CD4-positive, alpha-beta memory T cell (primary cell): Measurements from ENCODE around the gene PARP3. TPM values are rescaled to one million over a fixed set of nuclear protein-coding genes. Genes with fewer than 3 reads are reported as not detected.

ENCODE experiments used
- CTCF ChIA-PET: fragments of 350-600 bp; sonication (Branson Sonifier 250); formaldehyde crosslinking; loops from one replicate; lab custom pipeline; 2021; ENCODE audit warnings: inconsistent platforms; ENCODE audit not compliant: partially characterized antibody; lab: Charles Lee
- POLR2A ChIA-PET: fragments of 350-600 bp; sonication (Branson Sonifier 250); formaldehyde crosslinking; loops from one replicate; lab custom pipeline; 2021; ENCODE audit not compliant: partially characterized antibody; lab: Charles Lee
- DNase-seq, 5 donors: peaks; one replicate each; pipeline versions ENCODE4 v3.0.0 to v3.0.0-alpha.2; 2020 to 2022; ENCODE audit warnings: mixed read lengths in 1 of 5
- H3K27ac ChIP-seq: one replicate; pipeline ENCODE4 v1.7.0; 2013; ENCODE audit warnings: low read depth, low read length
- H3K27me3 ChIP-seq: 2 replicates; pipeline ENCODE4 v1.7.0; 2013; ENCODE audit warnings: mild to moderate bottlenecking, low read length, moderate library complexity; ENCODE audit not compliant: insufficient read depth
- H3K36me3 ChIP-seq: 2 replicates; pipeline ENCODE4 v1.7.0; 2013; ENCODE audit warnings: mild to moderate bottlenecking, low read length, moderate library complexity; ENCODE audit not compliant: insufficient read depth
- H3K4me1 ChIP-seq: 2 replicates; pipeline ENCODE4 v1.7.0; 2013; ENCODE audit warnings: mild to moderate bottlenecking, low read length, moderate library complexity; ENCODE audit not compliant: insufficient read depth
- H3K4me3 ChIP-seq, 2 donors: one replicate each; pipeline ENCODE4 v1.7.0; 2013; ENCODE audit warnings: low read length in 2 of 2, mild to moderate bottlenecking in 1 of 2
- H3K9me3 ChIP-seq, 2 donors: one replicate each; pipeline ENCODE4 v1.7.0; 2013; ENCODE audit warnings: low read length in 2 of 2, control low read depth in 1 of 2; ENCODE audit not compliant: control insufficient read depth in 1 of 2
- H3K27ac Mint-ChIP-seq, 7 donors: one replicate each; pipeline ENCODE4 v1.8.0; 2020 to 2021; ENCODE audit warnings: mixed read lengths in 7 of 7, mild to moderate bottlenecking in 6 of 7, inconsistent platforms in 3 of 7, moderate library complexity in 3 of 7
- H3K27me3 Mint-ChIP-seq, 2 donors: one replicate each; pipeline ENCODE4 v1.8.0; 2020 to 2021; ENCODE audit warnings: mixed read lengths in 2 of 2
- H3K36me3 Mint-ChIP-seq, 2 donors: one replicate each; pipeline ENCODE4 v1.8.0; 2020 to 2021; ENCODE audit warnings: mixed read lengths in 2 of 2, inconsistent platforms in 1 of 2, mild to moderate bottlenecking in 1 of 2
- H3K4me1 Mint-ChIP-seq, 4 donors: one replicate each; pipeline ENCODE4 v1.8.0; 2020 to 2021; ENCODE audit warnings: mixed read lengths in 4 of 4, mild to moderate bottlenecking in 1 of 4
- H3K4me3 Mint-ChIP-seq, 8 donors: one replicate each; pipeline ENCODE4 v1.8.0; 2020 to 2021; ENCODE audit warnings: mixed read lengths in 8 of 8, mild to moderate bottlenecking in 7 of 8, moderate library complexity in 6 of 8, inconsistent platforms in 3 of 8
- H3K9me3 Mint-ChIP-seq, 8 donors: one replicate each; pipeline ENCODE4 v1.8.0; 2020 to 2021; ENCODE audit warnings: mixed read lengths in 8 of 8, mild to moderate bottlenecking in 5 of 8, inconsistent platforms in 3 of 8, moderate library complexity in 1 of 8
- intact Hi-C: fragments of 100-400 bp; cut with micrococcal nuclease; formaldehyde crosslinking; loops from one replicate; pipeline ENCODE4 v1.15.1; 2023
- polyA plus RNA-seq, 2 donors: library from polyadenylated mRNA; unstranded; fragments of 300-500 nt; fragmentation: Illumina TruSeq; gene quantifications; one replicate each; pipeline ENCODE4 v1.2.3, GENCODE V29; 2021
- total RNA-seq, 2 experiments: library from RNA; stranded (reverse); gene quantifications; one replicate each; pipeline ENCODE4 v1.2.3, GENCODE V29; 2021

PARP3 gene
- total and polyA plus RNA-seq, 4 experiments from 2014 or later = 2.9 to 10.5 (median 6.9) TPM

DNA sequence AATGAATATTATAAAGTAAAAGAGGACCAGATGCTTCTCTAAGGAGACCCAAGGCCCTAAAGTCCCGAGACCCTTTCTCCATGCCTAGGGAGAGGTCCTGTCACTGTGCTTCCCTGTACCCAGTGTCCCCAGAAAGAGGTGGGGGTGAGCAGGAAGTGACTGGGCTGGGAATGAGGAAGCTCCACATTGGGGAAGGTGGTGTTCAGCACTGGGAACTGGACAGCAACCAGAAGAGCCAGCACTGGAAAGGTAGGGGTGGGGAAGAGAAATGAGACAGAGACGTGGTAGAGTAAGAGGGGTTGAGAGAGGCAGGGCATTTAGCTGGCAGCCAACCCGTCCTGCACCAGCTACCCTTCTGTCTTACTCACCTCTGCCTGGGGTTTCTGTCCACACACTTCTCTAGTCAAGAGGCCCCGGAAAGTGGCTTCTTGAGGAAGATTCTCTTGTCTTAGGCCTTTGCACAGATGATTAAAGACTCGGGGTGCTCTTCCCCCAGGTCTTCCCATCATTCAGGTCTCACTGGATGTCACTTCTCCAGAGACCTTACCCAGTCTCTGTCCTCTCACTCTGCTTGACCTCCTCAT is 12.7 kb upstream of the PARP3 start:
- Histone ChIP-seq H3K9me3 (no peaks in the 10 kb centered on the region), H3K27me3 (no peaks in the 10 kb centered on the region), H3K36me3 (peaks cover 13% of the 10 kb centered on the region), H3K4me1 (no peaks in the 10 kb centered on the region), H3K4me3 (no peak overlapping the region), H3K27ac (no peak overlapping the region)
- Mint-ChIP-seq H3K27me3 (no peaks in the 10 kb centered on the region), H3K9me3 (peaks cover 0 to 2% (median 0%) of the 10 kb centered on the region in 8 donors), H3K4me1 (no peaks in the 10 kb centered on the region), H3K36me3 (peaks cover 18 to 27% of the 10 kb centered on the region in 2 donors), H3K27ac (peak overlapping the region in 1 of 7 donors; percentile 60), H3K4me3 (no peak overlapping the region)
- intact Hi-C loops = no loop called here
- no peak for DNase-seq
- CTCF ChIA-PET = no interaction called here
- POLR2A ChIA-PET = no interaction called here

DNA sequence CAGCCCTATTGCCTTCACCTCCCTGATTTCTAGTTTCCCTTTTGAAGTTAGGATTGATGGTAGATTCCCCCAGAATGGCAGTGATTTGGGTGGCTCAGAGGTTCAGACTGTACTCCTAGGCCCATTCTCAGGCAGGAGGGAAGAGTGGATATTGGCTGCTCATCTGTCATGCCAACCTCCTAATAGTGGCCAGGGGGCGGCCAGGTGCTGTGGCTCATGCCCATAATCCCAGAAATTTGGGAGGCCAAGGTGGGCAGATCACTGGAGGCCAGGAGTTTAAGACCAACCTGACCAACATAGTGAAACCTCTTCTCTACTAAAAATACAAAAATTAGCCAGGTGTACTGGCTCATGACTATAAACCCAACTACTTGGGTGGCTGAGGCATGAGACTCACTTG is 11.7 kb upstream of the PARP3 start:
- Mint-ChIP-seq H3K27ac (no peak overlapping the region), H3K9me3 (peaks cover 0 to 2% (median 0%) of the 10 kb centered on the region in 8 donors), H3K27me3 (no peaks in the 10 kb centered on the region), H3K36me3 (peaks cover 26 to 36% of the 10 kb centered on the region in 2 donors), H3K4me1 (no peaks in the 10 kb centered on the region), H3K4me3 (no peak overlapping the region)
- H3K27ac ChIP-seq = no peak overlapping the region
- H3K9me3 ChIP-seq = no peaks in the 10 kb centered on the region
- H3K36me3 ChIP-seq = peaks cover 21% of the 10 kb centered on the region
- POLR2A ChIA-PET = interaction anchor here (1.1 kb wide), 1 partner anchor 11 kb away, joined by 3 read pairs; the partner anchor contains the start of gene RRP9
- CTCF ChIA-PET = no interaction called here
- H3K27me3 ChIP-seq = no peaks in the 10 kb centered on the region
- DNase-seq = no peak
- no peaks in the 10 kb centered on the region for H3K4me1 ChIP-seq
- no peak overlapping the region for H3K4me3 ChIP-seq
- intact Hi-C loops = no loop called here

DNA sequence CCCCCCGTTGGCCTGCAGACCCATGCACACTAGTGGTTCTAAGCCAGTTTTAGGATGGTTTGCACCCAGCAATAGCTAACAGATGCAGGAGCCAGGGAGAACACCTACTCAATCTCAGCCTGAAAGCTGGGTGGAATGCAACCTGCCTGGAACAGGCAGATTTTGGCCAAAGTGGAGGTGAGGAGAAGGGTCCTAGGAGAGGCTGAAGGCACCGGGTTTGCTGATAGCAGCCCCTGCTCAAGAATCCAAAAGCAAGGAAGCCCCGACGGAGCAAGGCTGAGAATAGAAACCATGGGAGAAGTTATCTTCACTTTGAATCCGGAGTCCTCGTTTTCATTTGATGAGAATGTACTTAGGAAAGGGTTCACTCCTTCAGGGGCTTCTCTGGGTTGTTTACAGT is 10.4 kb upstream of the PARP3 start:
- Mint-ChIP-seq H3K27me3 (no peaks in the 10 kb centered on the region), H3K36me3 (peaks cover 31 to 47% of the 10 kb centered on the region in 2 donors), H3K27ac (no peak overlapping the region), H3K4me3 (no peak overlapping the region), H3K4me1 (no peaks in the 10 kb centered on the region), H3K9me3 (peaks cover 0 to 2% (median 0%) of the 10 kb centered on the region in 8 donors)
- Histone ChIP-seq H3K4me3 (no peak overlapping the region), H3K27ac (no peak overlapping the region), H3K4me1 (no peaks in the 10 kb centered on the region), H3K9me3 (no peaks in the 10 kb centered on the region), H3K27me3 (no peaks in the 10 kb centered on the region), H3K36me3 (peaks cover 34% of the 10 kb centered on the region)
- DNase-seq = no peak
- intact Hi-C loops = no loop called here
- ChIA-PET POLR2A (interaction anchor here (1.1 kb wide), 1 partner anchor 10 kb away, joined by 3 read pairs; the partner anchor contains the start of gene RRP9), CTCF (no interaction called here)

- ChIA-PET CTCF (interaction anchor here (1.5 kb wide), 1 partner anchor 69 kb away, joined by 5 read pairs; no protein-coding TSS in a partner anchor), POLR2A (interaction anchor here (1.0 kb wide), 1 partner anchor 9 kb away, joined by 3 read pairs; the partner anchor contains the start of gene RRP9)
- no peak overlapping the region for H3K4me3 Mint-ChIP-seq
- Histone ChIP-seq H3K36me3 (peaks cover 41% of the 10 kb centered on the region), H3K4me3 (no peak overlapping the region), H3K9me3 (no peaks in the 10 kb centered on the region), H3K27ac (no peak overlapping the region), H3K4me1 (no peaks in the 10 kb centered on the region), H3K27me3 (no peaks in the 10 kb centered on the region)
- no peaks in the 10 kb centered on the region for H3K4me1 Mint-ChIP-seq
- no peak for DNase-seq
- peak overlapping the region in 2 of 7 donors; percentile 7 to 29 for H3K27ac Mint-ChIP-seq
- intact Hi-C loops = no loop called here
- no peaks in the 10 kb centered on the region for H3K27me3 Mint-ChIP-seq
- H3K36me3 Mint-ChIP-seq = peaks cover 36 to 57% of the 10 kb centered on the region in 2 donors
- peaks cover 0 to 2% (median 0%) of the 10 kb centered on the region in 8 donors for H3K9me3 Mint-ChIP-seq
These were observed 9.4 kb upstream of the PARP3 start for GRCh38 chr3:51932471-51933370.

GRCh38 chr3:51933471-51934138 is 8.6 kb upstream of the PARP3 start:
- CTCF ChIA-PET = interaction anchor here (1.5 kb wide), 1 partner anchor 68 kb away, joined by 5 read pairs; no protein-coding TSS in a partner anchor
- POLR2A ChIA-PET = interaction anchor here (1.0 kb wide), 1 partner anchor 8 kb away, joined by 3 read pairs; the partner anchor contains the start of gene RRP9

GRCh38 chr3:51934139-51934850 is 7.9 kb upstream of the PARP3 start:
- no peak overlapping the region for H3K4me3 ChIP-seq
- H3K27me3 ChIP-seq = no peaks in the 10 kb centered on the region
- H3K4me3 Mint-ChIP-seq = no peak overlapping the region
- H3K27me3 Mint-ChIP-seq = no peaks in the 10 kb centered on the region
- H3K36me3 ChIP-seq = peaks cover 53% of the 10 kb centered on the region
- H3K4me1 ChIP-seq = peaks cover 3% of the 10 kb centered on the region
- no peak overlapping the region for H3K27ac Mint-ChIP-seq
- intact Hi-C loops = no loop called here
- CTCF ChIA-PET = no interaction called here
- no peak overlapping the region for H3K27ac ChIP-seq
- H3K4me1 Mint-ChIP-seq = peaks cover 3 to 5% (median 4%) of the 10 kb centered on the region in 4 donors
- peaks cover 0 to 2% (median 0%) of the 10 kb centered on the region in 8 donors for H3K9me3 Mint-ChIP-seq
- no peak for DNase-seq
- POLR2A ChIA-PET = interaction anchor here (1.2 kb wide), 1 partner anchor 40 kb away, joined by 4 read pairs; the partner anchor contains the start of gene ABHD14B
- peaks cover 40 to 69% of the 10 kb centered on the region in 2 donors for H3K36me3 Mint-ChIP-seq
- H3K9me3 ChIP-seq = no peaks in the 10 kb centered on the region

More at GRCh38 chr3:51933471-51934138, 8.6 kb upstream of the PARP3 start:
- no peak overlapping the region for H3K4me3 Mint-ChIP-seq
- H3K9me3 Mint-ChIP-seq = peaks cover 0 to 2% (median 0%) of the 10 kb centered on the region in 8 donors
- Histone ChIP-seq H3K27ac (no peak overlapping the region), H3K4me3 (no peak overlapping the region), H3K27me3 (no peaks in the 10 kb centered on the region), H3K36me3 (peaks cover 50% of the 10 kb centered on the region), H3K4me1 (no peaks in the 10 kb centered on the region), H3K9me3 (no peaks in the 10 kb centered on the region)
- no peaks in the 10 kb centered on the region for H3K27me3 Mint-ChIP-seq
- DNase-seq = no peak
- peaks cover 0 to 5% (median under 1%) of the 10 kb centered on the region in 4 donors for H3K4me1 Mint-ChIP-seq
- peaks cover 36 to 65% of the 10 kb centered on the region in 2 donors for H3K36me3 Mint-ChIP-seq
- intact Hi-C loops = no loop called here
- H3K27ac Mint-ChIP-seq = no peak overlapping the region
